ENCODE results near the gene STK32C. TPM values are rescaled to one million over a fixed set of nuclear protein-coding genes. Genes with fewer than 3 reads are reported as not detected.

The STK32C gene
- total RNA-seq, 2 donors from 2014 or later, result 2.6 to 3.7 TPM

DNA sequence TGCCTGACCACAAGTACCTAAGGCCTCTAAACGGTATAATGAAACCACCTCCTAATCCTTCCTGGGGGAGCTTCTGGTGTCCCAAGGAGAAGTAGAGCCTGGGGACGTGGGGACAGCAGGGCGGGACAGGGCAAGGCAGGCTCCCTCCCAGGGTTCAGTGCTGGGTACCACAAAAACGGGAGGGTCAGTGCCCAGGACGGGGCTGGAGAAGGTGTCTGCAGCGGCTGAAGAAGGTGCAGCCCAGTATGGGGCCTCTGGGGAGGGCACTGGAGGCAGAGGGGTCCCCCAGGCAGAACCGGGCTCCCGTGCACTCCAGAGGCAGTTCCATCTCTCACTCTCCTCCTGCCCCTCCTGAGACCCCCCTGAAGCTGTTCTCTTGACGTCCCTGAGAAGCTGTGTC lies 74.8 kb downstream of the STK32C start:
- Histone ChIP-seq H3K4me1 (no peaks in the 10 kb centered on the region), H3K36me3 (no peaks in the 10 kb centered on the region), H3K9me3 (no peaks in the 10 kb centered on the region), H3K27ac (no peak overlapping the region), H3K27me3 (no peaks in the 10 kb centered on the region), H3K4me3 (no peak overlapping the region)
- TF ChIP-seq, protein P1, sequence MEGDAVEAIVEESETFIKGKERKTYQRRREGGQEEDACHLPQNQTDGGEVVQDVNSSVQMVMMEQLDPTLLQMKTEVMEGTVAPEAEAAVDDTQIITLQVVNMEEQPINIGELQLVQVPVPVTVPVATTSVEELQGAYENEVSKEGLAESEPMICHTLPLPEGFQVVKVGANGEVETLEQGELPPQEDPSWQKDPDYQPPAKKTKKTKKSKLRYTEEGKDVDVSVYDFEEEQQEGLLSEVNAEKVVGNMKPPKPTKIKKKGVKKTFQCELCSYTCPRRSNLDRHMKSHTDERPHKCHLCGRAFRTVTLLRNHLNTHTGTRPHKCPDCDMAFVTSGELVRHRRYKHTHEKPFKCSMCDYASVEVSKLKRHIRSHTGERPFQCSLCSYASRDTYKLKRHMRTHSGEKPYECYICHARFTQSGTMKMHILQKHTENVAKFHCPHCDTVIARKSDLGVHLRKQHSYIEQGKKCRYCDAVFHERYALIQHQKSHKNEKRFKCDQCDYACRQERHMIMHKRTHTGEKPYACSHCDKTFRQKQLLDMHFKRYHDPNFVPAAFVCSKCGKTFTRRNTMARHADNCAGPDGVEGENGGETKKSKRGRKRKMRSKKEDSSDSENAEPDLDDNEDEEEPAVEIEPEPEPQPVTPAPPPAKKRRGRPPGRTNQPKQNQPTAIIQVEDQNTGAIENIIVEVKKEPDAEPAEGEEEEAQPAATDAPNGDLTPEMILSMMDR (IDR thresholded peaks at IDR 0.05), result no peak
- DNase-seq (ENCODE audit: low spot score), result no peak

GRCh38 chr10:132232023-132232951 lies 75.5 kb downstream of the STK32C start:
- H3K9me3 ChIP-seq, result no peaks in the 10 kb centered on the region
- no peaks in the 10 kb centered on the region for H3K36me3 ChIP-seq
- H3K4me1 ChIP-seq, result no peaks in the 10 kb centered on the region
- no peak for DNase-seq (ENCODE audit: low spot score)
- no peak overlapping the region for H3K4me3 ChIP-seq
- no peak overlapping the region for H3K27ac ChIP-seq
- no peaks in the 10 kb centered on the region for H3K27me3 ChIP-seq
- TF ChIP-seq, protein P1 (IDR thresholded peaks at IDR 0.05), result no peak

DNA sequence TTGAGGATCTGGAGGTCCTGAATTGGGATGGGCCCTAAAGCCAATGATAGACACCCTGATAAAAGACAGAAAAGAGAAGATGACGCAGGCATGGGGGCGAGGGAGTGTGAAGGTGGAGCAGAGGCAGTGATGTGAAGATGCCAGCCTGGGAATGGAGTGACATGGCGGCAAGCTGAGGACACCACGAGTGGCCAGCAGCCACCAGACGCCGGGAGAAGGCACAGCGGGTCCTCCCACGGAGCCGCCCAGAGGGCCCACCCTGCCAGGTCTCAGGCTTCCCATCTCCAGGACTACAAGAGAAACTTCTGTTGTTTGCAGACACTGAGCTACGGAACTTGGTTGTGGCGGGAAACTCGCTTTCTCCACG lies 76.1 kb downstream of the STK32C start:
- no peak overlapping the region for H3K27ac ChIP-seq
- TF ChIP-seq, protein P1 (IDR thresholded peaks at IDR 0.05), result no peak
- no peaks in the 10 kb centered on the region for H3K9me3 ChIP-seq
- no peak overlapping the region for H3K4me3 ChIP-seq
- no peaks in the 10 kb centered on the region for H3K36me3 ChIP-seq
- no peaks in the 10 kb centered on the region for H3K27me3 ChIP-seq
- no peak for DNase-seq (ENCODE audit: low spot score)
- H3K4me1 ChIP-seq, result no peaks in the 10 kb centered on the region

DNA sequence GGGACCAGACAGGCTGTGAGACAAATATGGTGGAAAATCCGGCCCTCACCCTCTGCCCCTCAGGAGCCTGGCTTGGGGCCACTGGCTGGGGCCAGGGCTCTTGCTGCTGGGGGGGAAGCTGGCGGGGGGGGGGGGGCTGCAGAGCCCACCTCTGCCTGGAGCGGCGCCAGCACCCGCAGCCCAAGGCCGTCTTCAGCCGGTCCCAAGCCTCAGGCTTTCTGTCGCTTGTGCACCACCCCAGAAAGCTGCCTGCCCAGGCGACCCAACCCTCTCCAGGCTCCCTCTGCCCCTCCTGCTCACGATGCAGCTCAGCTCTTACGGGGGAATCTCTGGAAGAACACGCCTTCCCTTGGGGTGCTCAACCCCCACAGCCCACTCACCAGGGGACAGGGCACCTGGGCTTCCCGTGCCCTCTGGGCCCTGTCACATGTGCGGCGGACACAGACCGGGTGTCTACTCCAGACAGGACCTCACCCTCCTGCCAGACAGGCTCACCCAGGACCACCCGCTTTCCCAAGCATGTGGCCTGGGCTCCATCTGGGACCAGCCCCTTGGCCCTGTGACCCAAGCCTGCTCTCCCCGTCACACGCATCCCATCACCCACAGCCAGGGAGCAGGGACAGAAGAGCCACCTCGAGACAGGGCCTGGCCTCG lies 77.1 kb downstream of the STK32C start:
- Histone ChIP-seq H3K27me3 (no peaks in the 10 kb centered on the region), H3K4me3 (peak overlapping the region in 1 of 2 donors; percentile 34), H3K9me3 (no peaks in the 10 kb centered on the region), H3K27ac (no peak overlapping the region), H3K36me3 (no peaks in the 10 kb centered on the region), H3K4me1 (no peaks in the 10 kb centered on the region)
- TF ChIP-seq, protein P1 (IDR thresholded peaks at IDR 0.05), result no peak
- DNase-seq (ENCODE audit: low spot score), result no peak

DNA sequence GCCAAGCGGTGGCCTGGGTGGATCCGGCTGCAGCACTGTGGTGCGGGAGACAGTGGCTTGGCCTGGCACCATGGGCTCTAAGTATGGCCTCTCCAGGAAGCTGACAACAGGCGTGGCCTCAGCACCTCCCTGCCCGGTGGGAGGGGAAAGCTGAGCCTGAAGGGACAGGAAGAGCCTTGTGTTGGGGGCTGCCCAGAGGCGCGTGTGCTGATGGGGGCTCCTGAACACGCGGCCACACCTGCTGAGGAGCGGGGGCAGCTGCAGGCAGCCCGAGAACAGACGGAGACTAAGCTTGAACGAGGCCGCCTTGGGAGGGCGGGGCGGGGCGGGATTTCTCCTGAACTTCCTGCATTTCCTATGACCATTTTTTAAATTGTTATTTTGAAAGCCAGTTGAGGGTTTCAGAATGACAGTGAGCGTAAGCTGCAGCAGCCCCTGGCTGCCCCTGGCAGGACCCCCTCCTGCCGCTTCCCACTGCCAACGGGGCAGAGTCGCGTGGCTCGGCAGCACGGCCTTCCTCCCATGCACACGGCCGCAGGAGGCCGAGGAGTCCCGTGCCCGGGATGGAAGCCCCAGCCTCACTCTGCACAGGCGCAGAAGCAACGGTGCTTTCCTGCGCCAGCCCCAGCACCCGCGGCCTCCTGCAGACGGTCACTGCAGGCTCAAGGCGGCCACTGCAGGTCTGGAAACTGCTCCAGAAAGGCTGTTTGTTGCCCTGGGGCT lies 77.8 kb downstream of the STK32C start:
- Histone ChIP-seq H3K4me3 (peak overlapping the region in 1 of 2 donors; percentile 34), H3K27ac (peak overlapping the region in 1 of 2 donors; percentile 18), H3K4me1 (no peaks in the 10 kb centered on the region), H3K27me3 (no peaks in the 10 kb centered on the region), H3K36me3 (no peaks in the 10 kb centered on the region), H3K9me3 (no peaks in the 10 kb centered on the region)
- no peak for DNase-seq (ENCODE audit: low spot score)
- TF ChIP-seq, protein P1 (IDR thresholded peaks at IDR 0.05), result no peak
